ENCODE data around the gene A3GALT2.
A peak's percentile ranks its signal among the peaks of the same experiment; 100 is the strongest.

Gene A3GALT2

DNA sequence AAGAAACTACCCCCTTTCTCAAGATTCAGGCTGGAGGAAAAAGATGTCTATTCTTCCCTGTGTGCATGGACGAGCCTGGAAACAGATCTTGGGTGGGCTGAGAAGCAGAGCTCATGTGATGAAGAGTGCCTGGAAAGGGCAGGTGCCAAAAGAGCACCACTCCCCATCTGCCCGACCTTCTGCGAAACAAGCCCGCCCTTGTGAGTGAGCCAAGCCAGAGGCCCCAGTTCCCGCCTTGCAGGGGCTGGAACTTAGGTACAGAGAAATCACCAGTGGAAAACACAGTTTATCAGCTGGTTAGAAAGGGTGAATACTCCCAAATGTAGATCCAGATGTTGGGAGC, 26.7 kb upstream of the A3GALT2 start:
- TF ChIP-seq, protein P1, sequence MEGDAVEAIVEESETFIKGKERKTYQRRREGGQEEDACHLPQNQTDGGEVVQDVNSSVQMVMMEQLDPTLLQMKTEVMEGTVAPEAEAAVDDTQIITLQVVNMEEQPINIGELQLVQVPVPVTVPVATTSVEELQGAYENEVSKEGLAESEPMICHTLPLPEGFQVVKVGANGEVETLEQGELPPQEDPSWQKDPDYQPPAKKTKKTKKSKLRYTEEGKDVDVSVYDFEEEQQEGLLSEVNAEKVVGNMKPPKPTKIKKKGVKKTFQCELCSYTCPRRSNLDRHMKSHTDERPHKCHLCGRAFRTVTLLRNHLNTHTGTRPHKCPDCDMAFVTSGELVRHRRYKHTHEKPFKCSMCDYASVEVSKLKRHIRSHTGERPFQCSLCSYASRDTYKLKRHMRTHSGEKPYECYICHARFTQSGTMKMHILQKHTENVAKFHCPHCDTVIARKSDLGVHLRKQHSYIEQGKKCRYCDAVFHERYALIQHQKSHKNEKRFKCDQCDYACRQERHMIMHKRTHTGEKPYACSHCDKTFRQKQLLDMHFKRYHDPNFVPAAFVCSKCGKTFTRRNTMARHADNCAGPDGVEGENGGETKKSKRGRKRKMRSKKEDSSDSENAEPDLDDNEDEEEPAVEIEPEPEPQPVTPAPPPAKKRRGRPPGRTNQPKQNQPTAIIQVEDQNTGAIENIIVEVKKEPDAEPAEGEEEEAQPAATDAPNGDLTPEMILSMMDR (IDR thresholded peaks at IDR 0.05): no peak
- Histone ChIP-seq H3K4me3 (peak overlapping the region; percentile 86), H3K27ac (peak overlapping the region; percentile 99)
- peak; percentile 80 for DNase-seq (ENCODE audit: low spot score)

DNA sequence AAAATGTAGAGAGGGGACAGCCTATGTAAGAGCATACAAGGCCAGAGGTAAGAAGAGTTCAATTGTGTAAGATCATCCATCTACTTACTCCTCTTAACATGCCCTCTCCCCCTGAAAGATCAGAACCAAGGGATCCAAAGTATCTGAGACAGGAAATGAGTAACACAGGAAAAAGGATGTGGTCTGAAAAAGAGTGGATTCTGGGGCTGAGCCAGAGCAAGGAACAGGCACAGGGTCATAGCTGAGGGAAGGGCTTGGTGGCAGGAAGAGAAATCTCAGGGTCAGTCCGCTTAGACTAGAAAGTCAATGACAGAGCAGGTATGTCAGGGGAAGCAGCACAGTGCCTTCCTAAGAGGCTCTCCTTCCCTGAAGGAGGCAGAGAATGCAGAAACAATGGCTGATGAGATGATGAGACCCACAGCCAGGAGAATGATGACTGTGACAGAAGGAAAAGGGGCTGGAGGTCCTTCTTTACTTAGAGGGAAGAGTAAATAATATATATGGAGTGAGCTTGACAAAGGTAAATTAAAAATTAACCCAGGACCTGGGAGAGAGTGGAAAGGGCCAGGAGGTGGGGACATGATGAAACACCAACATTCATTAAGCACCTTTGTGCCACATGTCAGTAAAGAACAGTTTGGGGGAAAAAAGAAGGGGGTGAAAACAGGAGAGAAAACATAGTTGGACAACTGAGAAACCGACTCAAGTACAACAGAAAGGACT, 26.2 kb upstream of the A3GALT2 start:
- TF ChIP-seq, protein P1 (IDR thresholded peaks at IDR 0.05): no peak
- DNase-seq (ENCODE audit: low spot score): peak; percentile 89
- H3K27ac ChIP-seq: peak overlapping the region; percentile 99
- peak overlapping the region; percentile 86 for H3K4me3 ChIP-seq

DNA sequence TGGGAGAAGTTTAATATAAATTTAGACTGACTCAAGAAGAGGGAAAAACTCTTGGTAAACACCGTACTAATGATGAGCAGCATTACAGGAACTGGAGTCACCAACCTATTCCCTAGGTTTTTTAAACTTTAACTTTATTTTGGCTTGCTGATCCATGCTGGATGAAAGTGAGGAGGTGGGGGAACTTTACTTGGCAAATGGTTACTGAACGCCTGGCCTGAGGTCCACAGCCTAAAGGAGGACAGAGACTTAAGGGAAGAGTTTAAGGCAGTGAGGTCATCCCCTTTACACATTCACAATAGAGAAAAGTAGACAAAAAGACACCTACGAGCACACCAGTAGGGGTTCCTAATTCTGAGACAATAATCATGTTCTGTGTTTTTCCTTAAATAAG, 25.6 kb upstream of the A3GALT2 start:
- peak overlapping the region; percentile 86 for H3K4me3 ChIP-seq
- DNase-seq (ENCODE audit: low spot score): no peak
- peak overlapping the region; percentile 99 for H3K27ac ChIP-seq
- TF ChIP-seq, protein P1 (IDR thresholded peaks at IDR 0.05): no peak

DNA sequence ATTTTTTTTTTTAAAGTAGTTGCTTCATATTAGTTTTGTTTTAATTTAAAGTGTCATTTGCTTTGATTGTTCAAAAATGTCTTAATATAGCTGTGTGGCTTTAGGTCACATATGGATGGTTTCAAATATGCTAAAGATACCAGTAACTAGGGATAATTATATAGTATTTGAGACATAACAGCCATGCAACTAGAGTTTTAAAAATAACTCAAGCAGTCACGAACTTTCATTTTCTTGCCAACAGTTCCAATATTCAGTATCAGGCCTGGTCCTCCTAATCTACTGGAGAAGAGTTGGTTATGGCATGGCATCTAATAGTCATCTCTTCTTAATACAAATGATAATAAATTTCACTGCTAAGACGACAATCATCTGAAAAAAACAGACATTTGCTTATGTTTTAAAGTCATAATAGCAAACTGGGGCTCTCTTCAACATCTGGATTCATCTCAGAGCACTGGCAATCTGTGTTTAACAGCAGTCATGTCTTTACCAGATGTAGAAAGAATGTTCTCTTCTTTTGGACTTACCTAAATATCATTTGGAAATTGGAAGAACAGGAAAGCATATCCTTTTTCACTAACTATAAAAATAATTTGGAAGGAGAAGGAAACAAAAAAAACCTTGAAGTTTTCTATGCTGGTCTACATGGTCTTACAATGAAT, 24.1 kb upstream of the A3GALT2 start:
- Histone ChIP-seq H3K27ac (peak overlapping the region; percentile 99), H3K4me3 (peak overlapping the region; percentile 86)

DNA sequence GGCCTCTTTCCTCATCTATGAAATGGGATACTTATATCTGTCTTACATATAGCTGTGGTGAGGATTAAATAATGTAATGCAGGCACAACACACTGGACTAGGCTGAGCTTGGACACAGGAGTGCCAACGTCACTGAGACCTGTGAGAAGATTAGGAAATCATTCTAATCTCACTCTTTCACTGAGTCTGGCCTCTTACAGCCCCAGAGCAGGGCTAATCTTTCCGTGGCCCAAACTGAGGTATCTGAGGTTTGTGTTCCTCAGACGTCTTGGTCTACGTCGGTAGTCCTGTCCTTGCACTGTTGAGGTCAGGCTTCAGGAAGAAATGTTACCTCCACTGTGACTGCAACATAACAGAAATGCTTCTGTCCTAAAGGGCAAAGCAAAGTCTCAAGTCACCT, 22.6 kb upstream of the A3GALT2 start:
- Histone ChIP-seq H3K27ac (peak overlapping the region; percentile 99), H3K4me3 (peak overlapping the region; percentile 86)
- DNase-seq (ENCODE audit: low spot score): peak; percentile 75
- TF ChIP-seq, protein P1 (IDR thresholded peaks at IDR 0.05): no peak

More for the DNA sequence above, 24.1 kb upstream of the A3GALT2 start:
- TF ChIP-seq, protein P1 (IDR thresholded peaks at IDR 0.05): no peak
- no peak for DNase-seq (ENCODE audit: low spot score)

DNA sequence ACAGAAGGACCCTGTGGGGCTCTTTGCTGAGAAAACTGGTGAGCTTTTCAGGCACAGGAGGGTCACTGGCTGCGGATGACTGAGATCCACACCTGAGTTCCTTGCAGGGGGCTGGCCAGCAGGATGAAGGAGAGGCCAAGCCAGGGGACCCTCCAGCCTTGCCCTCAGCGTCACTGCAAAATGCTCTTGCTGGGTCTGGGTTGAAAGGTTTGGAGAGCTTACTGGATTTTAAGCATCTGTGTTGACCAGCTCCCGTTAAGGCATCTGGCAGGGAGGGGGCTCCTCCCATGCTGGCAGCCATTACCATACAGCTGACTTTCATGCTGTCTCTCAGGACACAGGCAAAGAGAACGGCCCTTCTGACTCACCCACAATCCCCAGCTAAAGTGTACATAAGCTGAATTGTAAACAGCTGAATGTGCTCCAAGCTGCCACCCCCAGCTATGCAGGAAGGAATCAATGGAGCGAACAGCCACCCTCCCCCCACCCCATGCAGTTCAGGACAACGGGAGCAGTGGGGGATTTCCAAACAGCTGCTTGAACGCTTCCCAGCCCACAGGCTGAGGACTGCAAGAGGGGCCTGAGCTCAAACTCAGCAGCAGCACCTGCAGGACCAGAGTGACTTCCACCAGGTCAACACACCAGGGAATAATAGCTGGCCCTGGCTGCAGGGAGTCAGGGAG, 21.3 kb upstream of the A3GALT2 start:
- TF ChIP-seq, protein P1 (IDR thresholded peaks at IDR 0.05): no peak
- Histone ChIP-seq H3K27ac (peak overlapping the region; percentile 97 to 99), H3K4me3 (peak overlapping the region; percentile 64)
- DNase-seq (ENCODE audit: low spot score): peak; percentile 89
